ENCODE data around the gene HOXB3.

HOXB3 gene

DNA sequence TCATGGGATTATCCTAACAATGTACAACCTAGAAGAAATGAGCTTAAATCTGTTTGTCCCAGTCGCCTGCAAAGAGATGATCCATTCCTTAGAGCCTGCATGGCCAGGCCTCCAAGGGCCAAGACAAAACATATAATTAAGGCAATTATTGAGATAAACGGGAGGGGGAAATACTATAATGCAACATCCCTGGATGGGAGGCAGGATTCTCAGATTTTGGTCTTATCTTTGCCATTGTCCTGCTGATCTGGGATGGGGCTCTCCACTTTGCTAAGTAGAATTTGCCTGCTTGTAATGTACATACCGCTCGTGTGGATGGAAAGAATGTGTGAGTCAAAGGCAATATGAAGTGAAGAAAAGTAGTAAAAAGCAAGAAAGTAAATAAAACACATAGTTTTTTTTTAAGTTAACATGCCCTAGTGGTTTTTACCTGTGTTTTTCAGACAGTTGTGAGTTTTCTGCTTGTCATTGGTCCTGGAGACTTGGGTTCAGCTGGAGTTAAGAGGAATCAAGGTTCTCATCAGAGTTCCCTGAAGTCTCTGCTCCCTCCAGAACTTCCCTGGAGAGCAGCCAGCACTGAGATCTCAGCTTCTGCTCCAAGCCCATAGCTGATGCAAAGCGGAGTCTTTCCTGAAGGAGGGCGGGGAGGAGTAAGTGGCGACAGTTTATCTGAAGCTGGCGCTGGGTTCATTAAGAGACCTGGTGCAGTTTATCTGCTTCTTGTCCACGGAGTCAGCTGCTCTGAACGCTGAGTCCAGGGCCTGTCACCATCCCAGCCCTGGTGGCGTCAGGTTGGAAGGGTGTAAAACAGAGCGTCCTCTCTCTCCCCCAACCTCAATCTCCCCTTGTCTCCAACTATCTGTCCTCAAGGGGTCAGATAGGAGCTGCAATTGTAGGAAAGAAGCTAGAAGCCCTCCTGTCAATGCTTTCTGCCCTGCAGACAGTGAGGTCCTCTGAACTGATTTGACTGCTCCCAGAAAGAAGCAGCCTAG, 89.3 kb downstream of the HOXB3 start:
- no peak for DNase-seq (ENCODE audit: low read depth)

DNA sequence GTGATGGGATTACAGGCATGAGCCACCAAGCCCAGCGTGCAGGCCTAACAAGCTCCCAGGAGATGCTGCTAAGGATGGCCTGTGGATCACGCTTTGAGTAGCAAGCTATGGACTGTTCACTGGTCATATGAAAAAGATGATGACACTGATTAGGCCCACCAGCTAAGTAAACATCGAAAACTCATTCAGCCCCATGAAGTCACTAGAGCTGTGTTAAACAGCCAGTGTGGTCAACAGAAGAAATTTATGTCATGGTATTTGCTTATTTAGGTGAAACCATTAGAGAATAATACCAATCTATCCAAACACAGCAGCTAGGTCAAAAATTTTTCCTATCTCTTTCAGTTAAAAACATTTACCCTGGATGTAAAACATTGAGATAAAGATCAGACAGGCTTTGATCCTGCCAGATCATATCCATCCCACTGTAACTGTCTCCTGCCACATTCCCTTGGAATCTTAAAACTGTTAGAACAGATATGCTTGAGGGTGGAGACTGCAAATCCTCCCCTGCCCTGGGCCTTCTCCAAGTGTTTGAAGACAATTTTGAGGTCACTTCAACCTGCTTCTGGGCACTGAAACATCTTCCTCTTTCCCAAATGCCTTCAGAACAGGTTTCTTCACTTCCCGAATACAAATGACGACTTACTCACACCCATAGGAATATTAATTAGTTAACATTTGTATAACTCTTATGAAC, 90.2 kb downstream of the HOXB3 start:
- no peak for DNase-seq (ENCODE audit: low read depth)

DNA sequence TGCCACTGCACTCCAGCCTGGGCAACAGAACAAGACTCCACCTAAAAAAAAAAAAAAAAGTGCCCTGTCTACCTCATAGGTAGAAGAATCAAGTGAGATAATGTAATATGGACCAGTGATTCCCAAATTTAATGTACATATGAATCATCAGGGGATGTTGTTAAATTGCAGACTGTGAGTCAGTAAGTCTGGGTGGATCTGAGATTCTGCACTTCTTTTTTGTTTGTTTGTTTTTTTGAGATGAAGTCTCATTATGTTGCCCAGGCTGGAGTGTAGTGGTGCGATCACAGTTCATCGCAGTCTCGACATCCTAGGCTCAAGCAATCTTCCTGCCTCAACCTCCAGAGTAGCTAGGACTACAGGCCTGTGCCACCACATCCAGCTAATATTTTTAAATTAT, 90.8 kb downstream of the HOXB3 start:
- no peak for DNase-seq (ENCODE audit: low read depth)
